T-cell (primary cell): ENCODE data around the gene SLC39A1. TPM values are rescaled to one million over a fixed set of nuclear protein-coding genes. Genes with fewer than 3 reads are reported as not detected.

Source experiments
- ATAC-seq, 4 experiments: fragments of 200-7000 bp in 3 of 4; fragments of 150-1000 bp in 1 of 4; cut with Tn5 transposase; replicated peaks in 1 of 4; 1 replicate in 3 of 4; 2 replicates in 1 of 4; pipeline ENCODE4 v1.10.0; 2021; ENCODE audit warnings: moderate library complexity in 3 of 4, mild to moderate bottlenecking in 2 of 4, moderate number of reproducible peaks in 1 of 4
- CTCF ChIA-PET, 2 donors: fragments of 300-600 bp; sonication (Branson Sonifier 250); formaldehyde crosslinking; loops; one replicate each; lab custom pipeline; 2022; ENCODE audit warnings: antibody characterized with exemption in 2 of 2; lab: Charles Lee
- POLR2A ChIA-PET, 2 donors: fragments of 300-600 bp; sonication (Branson Sonifier 250); formaldehyde crosslinking; loops; one replicate each; lab custom pipeline; 2022; ENCODE audit warnings: antibody characterized with exemption in 2 of 2; lab: Charles Lee
- DNase-seq, 35 experiments: peaks; one replicate each; pipeline versions ENCODE4 v3.0.0 to v3.0.0-alpha.2; 2013 to 2023
- H3K27ac ChIP-seq: one replicate; pipeline ENCODE4 v1.5.1; 2013; ENCODE audit warnings: low read length
- H3K27me3 ChIP-seq, 2 experiments: replicated peaks in 1 of 2; 1 replicate in 1 of 2; 2 replicates in 1 of 2; pipeline versions ENCODE4 v1.6.1 to v1.7.0; 2013; ENCODE audit warnings: low read length in 1 of 2, mixed read lengths in 1 of 2; ENCODE audit not compliant: control insufficient read depth in 2 of 2, insufficient read depth in 2 of 2; ENCODE audit errors: extremely low read depth in 1 of 2
- H3K36me3 ChIP-seq, 2 donors: 1 replicate in 1 of 2; 2 replicates in 1 of 2; pipeline versions ENCODE4 v1.6.1 to v1.7.0; 2013; ENCODE audit warnings: low read length in 1 of 2; ENCODE audit not compliant: control insufficient read depth in 2 of 2, insufficient read depth in 1 of 2; ENCODE audit errors: extremely low read depth in 1 of 2
- H3K4me1 ChIP-seq, 2 experiments: 1 replicate in 1 of 2; 2 replicates in 1 of 2; pipeline versions ENCODE4 v1.6.1 to v1.7.0; 2013; ENCODE audit warnings: low read length in 2 of 2, mixed read lengths in 1 of 2; ENCODE audit not compliant: insufficient read depth in 2 of 2, control insufficient read depth in 1 of 2; ENCODE audit errors: extremely low read depth in 1 of 2
- H3K4me3 ChIP-seq, 2 donors: 1 replicate in 1 of 2; 2 replicates in 1 of 2; pipeline versions ENCODE4 v1.5.1 to v1.7.0; 2013; ENCODE audit warnings: mild to moderate bottlenecking in 2 of 2, low read length in 1 of 2, moderate library complexity in 1 of 2; ENCODE audit not compliant: control insufficient read depth in 1 of 2; ENCODE audit errors: extremely low read depth in 1 of 2
- H3K9me3 ChIP-seq: 2 replicates; pipeline ENCODE4 v1.7.0; 2013
- H3K27ac Mint-ChIP-seq, 2 donors: one replicate each; pipeline ENCODE4 v1.8.0; 2020 to 2021; ENCODE audit warnings: mild to moderate bottlenecking in 2 of 2, mixed read lengths in 2 of 2
- H3K27me3 Mint-ChIP-seq, 2 donors: one replicate each; pipeline ENCODE4 v1.8.0; 2021 to 2022; ENCODE audit warnings: mixed read lengths in 2 of 2
- H3K36me3 Mint-ChIP-seq: one replicate; pipeline ENCODE4 v1.8.0; 2021; ENCODE audit warnings: mixed read lengths
- H3K4me1 Mint-ChIP-seq, 3 donors: one replicate each; pipeline ENCODE4 v1.8.0; 2020 to 2022; ENCODE audit warnings: mixed read lengths in 3 of 3, mild to moderate bottlenecking in 1 of 3
- H3K4me3 Mint-ChIP-seq, 3 donors: one replicate each; pipeline ENCODE4 v1.8.0; 2020 to 2022; ENCODE audit warnings: mild to moderate bottlenecking in 3 of 3, mixed read lengths in 3 of 3, moderate library complexity in 3 of 3
- H3K9me3 Mint-ChIP-seq, 3 donors: one replicate each; pipeline ENCODE4 v1.8.0; 2020 to 2022; ENCODE audit warnings: mixed read lengths in 3 of 3
- WGBS: methylation state at CpG from one replicate; pipeline ENCODE4 v1.1.5; 2013; ENCODE audit warnings: missing lambda C conversion rate; ENCODE audit not compliant: insufficient coverage; 5-methylcytosine and 5-hydroxymethylcytosine counted together
- total RNA-seq, 35 experiments: library from RNA in 6 of 35; stranded (reverse) in 6 of 35; fragments of 120-200 nt in 1 of 35; gene quantifications; one replicate each; pipeline versions ENCODE4 v1.2.1 to v1.2.4 and lab custom pipeline; 2013 to 2026

The SLC39A1 gene
- total RNA-seq, 5 donors from 2014 or later (not counting 1 experiment from before 2014, with no cell fraction given): 15.1 to 22.0 (median 16.4) TPM

- H3K27me3 ChIP-seq: no peaks in the 10 kb centered on the region
- CTCF ChIA-PET: interaction anchor here in 1 of 2 donors (0.8 kb wide), 1 partner anchor 203 kb away, joined by 3 read pairs; no protein-coding TSS in a partner anchor
- peaks cover 0 to 41% of the 10 kb centered on the region in 2 donors for H3K36me3 ChIP-seq
- H3K27ac ChIP-seq: no peak overlapping the region
- peak overlapping the region in 1 of 2 donors; percentile 30 for H3K27ac Mint-ChIP-seq
- H3K4me3 ChIP-seq: no peak overlapping the region
- H3K9me3 ChIP-seq: no peaks in the 10 kb centered on the region
- peaks cover 29 to 33% (median 30%) of the 10 kb centered on the region in 3 donors for H3K4me1 Mint-ChIP-seq
- H3K4me1 ChIP-seq: peaks cover 16 to 28% of the 10 kb centered on the region in 2 experiments
- H3K4me3 Mint-ChIP-seq: no peak overlapping the region
- ATAC-seq (no peak), DNase-seq (no peak)
- 100% methylated on average over 9 of the region's 11 CpGs for WGBS
- H3K27me3 Mint-ChIP-seq: peaks cover 0 to 1% of the 10 kb centered on the region in 2 donors
- POLR2A ChIA-PET: interaction anchor here in 1 of 2 donors (0.7 kb wide), 1 partner anchor 58 kb away, joined by 4 read pairs; no protein-coding TSS in a partner anchor
- H3K9me3 Mint-ChIP-seq: no peaks in the 10 kb centered on the region
- peaks cover 30% of the 10 kb centered on the region for H3K36me3 Mint-ChIP-seq
Measured at GRCh38 chr1:153995640-153996039, 32.3 kb upstream of the SLC39A1 start.

GRCh38 chr1:153995202-153995601 lies 31.9 kb upstream of the SLC39A1 start:
- Histone ChIP-seq H3K27ac (no peak overlapping the region), H3K36me3 (peaks cover 0 to 41% of the 10 kb centered on the region in 2 donors), H3K27me3 (no peaks in the 10 kb centered on the region), H3K4me3 (no peak overlapping the region), H3K4me1 (peaks cover 16 to 30% of the 10 kb centered on the region in 2 experiments), H3K9me3 (no peaks in the 10 kb centered on the region)
- WGBS: no CpG with 5 or more reads among the region's 3 CpGs
- peaks cover 33% of the 10 kb centered on the region for H3K36me3 Mint-ChIP-seq
- POLR2A ChIA-PET: interaction anchor here in 1 of 2 donors (0.6 kb wide), 1 partner anchor 349 kb away, joined by 4 read pairs; no protein-coding TSS in a partner anchor
- ATAC-seq (no peak), DNase-seq (no peak)
- H3K9me3 Mint-ChIP-seq: no peaks in the 10 kb centered on the region
- no peak overlapping the region for H3K4me3 Mint-ChIP-seq
- H3K4me1 Mint-ChIP-seq: peaks cover 33 to 37% (median 35%) of the 10 kb centered on the region in 3 donors
- CTCF ChIA-PET: interaction anchor here in 1 of 2 donors (0.8 kb wide), 1 partner anchor 202 kb away, joined by 3 read pairs; no protein-coding TSS in a partner anchor
- peak overlapping the region in 1 of 2 donors; percentile 12 for H3K27ac Mint-ChIP-seq
- H3K27me3 Mint-ChIP-seq: peaks cover 0 to 3% of the 10 kb centered on the region in 2 donors

GRCh38 chr1:153991806-153992205 lies 28.5 kb upstream of the SLC39A1 start:
- H3K27me3 Mint-ChIP-seq: peaks cover 0 to 3% of the 10 kb centered on the region in 2 donors
- H3K27ac Mint-ChIP-seq: peak overlapping the region; percentile 98 to 99
- Histone ChIP-seq H3K27me3 (no peaks in the 10 kb centered on the region), H3K4me1 (peaks cover 16 to 40% of the 10 kb centered on the region in 2 experiments), H3K4me3 (peak overlapping the region; percentile 92 to 100), H3K9me3 (no peaks in the 10 kb centered on the region), H3K27ac (peak overlapping the region; percentile 97), H3K36me3 (peaks cover 0 to 41% of the 10 kb centered on the region in 2 donors)
- H3K4me3 Mint-ChIP-seq: peak overlapping the region; percentile 93 to 97 (median 97)
- WGBS: no CpG with 5 or more reads among the region's 2 CpGs
- H3K36me3 Mint-ChIP-seq: peaks cover 33% of the 10 kb centered on the region
- CTCF ChIA-PET: interaction anchor here (0.5 to 2.3 kb wide), 3 partner anchors 14 to 143 kb away, joined by 3 to 7 read pairs (median 4); partner anchors contain the start of genes CREB3L4 (in 1 of the 2) and JTB (in 1 of the 2)
- no peaks in the 10 kb centered on the region for H3K9me3 Mint-ChIP-seq
- POLR2A ChIA-PET: interaction anchor here (0.6 to 1.6 kb wide), 10 partner anchors 13 to 498 kb away, joined by 3 to 10 read pairs (median 5); partner anchors contain the start of genes CHTOP (in 1 of the 2) and CREB3L4 (in 1 of the 2)
- DNase-seq (no peak), ATAC-seq (no peak)
- peaks cover 42 to 45% (median 43%) of the 10 kb centered on the region in 3 donors for H3K4me1 Mint-ChIP-seq

GRCh38 chr1:153991151-153991630 lies 27.9 kb upstream of the SLC39A1 start:
- no peak for DNase-seq
- peaks cover 33% of the 10 kb centered on the region for H3K36me3 Mint-ChIP-seq
- no peaks in the 10 kb centered on the region for H3K9me3 Mint-ChIP-seq
- peaks cover 47 to 51% (median 48%) of the 10 kb centered on the region in 3 donors for H3K4me1 Mint-ChIP-seq
- Histone ChIP-seq H3K27me3 (no peaks in the 10 kb centered on the region), H3K9me3 (no peaks in the 10 kb centered on the region), H3K4me3 (peak overlapping the region; percentile 92 to 100), H3K27ac (peak overlapping the region; percentile 97), H3K4me1 (peaks cover 18 to 46% of the 10 kb centered on the region in 2 experiments), H3K36me3 (peaks cover 0 to 41% of the 10 kb centered on the region in 2 donors)
- H3K4me3 Mint-ChIP-seq: peak overlapping the region; percentile 93 to 97 (median 97)
- 8% methylated on average over 5 of the region's 9 CpGs for WGBS
- peak overlapping the region; percentile 98 to 99 for H3K27ac Mint-ChIP-seq
- H3K27me3 Mint-ChIP-seq: peaks cover 0 to 5% of the 10 kb centered on the region in 2 donors
- POLR2A ChIA-PET: interaction anchor here (0.6 to 1.6 kb wide), 10 partner anchors 24 to 357 kb away, joined by 3 to 10 read pairs (median 6); partner anchors contain the start of genes CHTOP (in 1 of the 2), CREB3L4 (in 1 of the 2), CRTC2 (in 1 of the 2) and INTS3 (in 1 of the 2)
- ATAC-seq: no peak
- CTCF ChIA-PET: interaction anchor here in 1 of 2 donors (1.9 to 2.3 kb wide), 2 partner anchors 13 to 24 kb away, joined by 4 to 7 read pairs; partner anchors contain the start of genes CREB3L4 and JTB

- 0% methylated on average over 21 of the region's 36 CpGs for WGBS
- peak within 1 kb of the TSS; percentile 92 to 100 for H3K4me3 ChIP-seq
Measured at GRCh38 chr1:153990468-153991150, 27.3 kb upstream of the SLC39A1 start, which contains the start of gene RPS27. TSS of gene RPS27 (plus strand) at chr1:153990762. CDS start at chr1:153990797, 35 bp downstream.

More at GRCh38 chr1:153990468-153991150, 27.3 kb upstream of the SLC39A1 start, which contains the start of gene RPS27:
- ChIA-PET POLR2A (interaction anchor here (0.6 to 1.6 kb wide), 22 partner anchors 12 to 357 kb away, joined by 3 to 20 read pairs (median 4); partner anchors contain the start of genes CHTOP (in 1 of the 2), CREB3L4 (in 1 of the 2), CRTC2 (in 1 of the 2) and INTS3 (in 1 of the 2)), CTCF (interaction anchor here in 1 of 2 donors (0.6 to 2.3 kb wide), 6 partner anchors 13 to 281 kb away, joined by 3 to 7 read pairs (median 4); partner anchors contain the start of genes CREB3L4, DENND4B and JTB)
- peak; percentile 88 to 91 (median 90) for ATAC-seq
- peak; percentile 77 to 98 (median 86) for DNase-seq
- peaks cover 30% of the 10 kb centered on the region for H3K36me3 Mint-ChIP-seq
- peaks cover 51 to 57% (median 52%) of the 10 kb centered on the region in 3 donors for H3K4me1 Mint-ChIP-seq
- peaks cover 3 to 9% of the 10 kb centered on the region in 2 donors for H3K27me3 Mint-ChIP-seq
- H3K27ac ChIP-seq: peak within 1 kb of the TSS; percentile 97
- H3K9me3 ChIP-seq: no peaks in the 10 kb centered on the region
- H3K4me1 ChIP-seq: peaks cover 18 to 46% of the 10 kb centered on the region in 2 experiments
- H3K27me3 ChIP-seq: peaks cover 0 to 3% of the 10 kb centered on the region in 2 experiments
- peak within 1 kb of the TSS; percentile 98 to 99 for H3K27ac Mint-ChIP-seq
- peak within 1 kb of the TSS; percentile 93 to 97 (median 97) for H3K4me3 Mint-ChIP-seq
- H3K9me3 Mint-ChIP-seq: no peaks in the 10 kb centered on the region
- H3K36me3 ChIP-seq: peaks cover 0 to 38% of the 10 kb centered on the region in 2 donors
